Large intestine (tissue), 3 donors: ENCODE measurements around the gene ZNF213. TPM values are rescaled to one million over a fixed set of nuclear protein-coding genes. Genes with fewer than 3 reads are reported as not detected.
A peak's percentile ranks its signal among the peaks of the same experiment; 100 is the strongest.
"Not testable (repeated sequence)": the region's sequence is repeated elsewhere in the genome, so short reads cannot be mapped to it uniquely, and the experiment has no call there.

ENCODE experiments used
- DNase-seq, 2 donors: peaks; one replicate each; pipeline versions ENCODE4 v3.0.0 to v3.0.0-alpha.2; 2013
- H3K27ac ChIP-seq: one replicate; pipeline ENCODE4 v1.5.1; 2013; ENCODE audit warnings: low read length
- H3K27me3 ChIP-seq: 2 replicates; pipeline ENCODE4 v1.6.1; 2013; ENCODE audit warnings: low read length; ENCODE audit not compliant: control insufficient read depth, insufficient read depth
- H3K36me3 ChIP-seq: 2 replicates; pipeline ENCODE4 v1.6.1; 2013; ENCODE audit warnings: low read length; ENCODE audit not compliant: control insufficient read depth, insufficient read depth
- H3K4me1 ChIP-seq: one replicate; pipeline ENCODE4 v1.6.1; 2013; ENCODE audit warnings: low read length; ENCODE audit not compliant: control insufficient read depth, insufficient read depth
- H3K4me3 ChIP-seq: one replicate; pipeline ENCODE4 v1.5.1; 2013; ENCODE audit warnings: low read length
- H3K9me3 ChIP-seq: one replicate; pipeline ENCODE4 v1.6.1; 2013; ENCODE audit warnings: mild to moderate bottlenecking, low read depth, low read length, moderate library complexity; ENCODE audit not compliant: control insufficient read depth
- WGBS: methylation state at CpG from one replicate; pipeline ENCODE4 v1.1.5; 2013; ENCODE audit warnings: low lambda C conversion rate; ENCODE audit not compliant: insufficient coverage; 5-methylcytosine and 5-hydroxymethylcytosine counted together
- polyA plus RNA-seq: library from polyadenylated mRNA; unstranded; fragments of 120-200 nt; gene quantifications from one replicate; pipeline ENCODE4 v1.2.1, GENCODE V29; 2013

The ZNF213 gene
- polyA plus RNA-seq, 1 donor, result 11.6 TPM

DNA sequence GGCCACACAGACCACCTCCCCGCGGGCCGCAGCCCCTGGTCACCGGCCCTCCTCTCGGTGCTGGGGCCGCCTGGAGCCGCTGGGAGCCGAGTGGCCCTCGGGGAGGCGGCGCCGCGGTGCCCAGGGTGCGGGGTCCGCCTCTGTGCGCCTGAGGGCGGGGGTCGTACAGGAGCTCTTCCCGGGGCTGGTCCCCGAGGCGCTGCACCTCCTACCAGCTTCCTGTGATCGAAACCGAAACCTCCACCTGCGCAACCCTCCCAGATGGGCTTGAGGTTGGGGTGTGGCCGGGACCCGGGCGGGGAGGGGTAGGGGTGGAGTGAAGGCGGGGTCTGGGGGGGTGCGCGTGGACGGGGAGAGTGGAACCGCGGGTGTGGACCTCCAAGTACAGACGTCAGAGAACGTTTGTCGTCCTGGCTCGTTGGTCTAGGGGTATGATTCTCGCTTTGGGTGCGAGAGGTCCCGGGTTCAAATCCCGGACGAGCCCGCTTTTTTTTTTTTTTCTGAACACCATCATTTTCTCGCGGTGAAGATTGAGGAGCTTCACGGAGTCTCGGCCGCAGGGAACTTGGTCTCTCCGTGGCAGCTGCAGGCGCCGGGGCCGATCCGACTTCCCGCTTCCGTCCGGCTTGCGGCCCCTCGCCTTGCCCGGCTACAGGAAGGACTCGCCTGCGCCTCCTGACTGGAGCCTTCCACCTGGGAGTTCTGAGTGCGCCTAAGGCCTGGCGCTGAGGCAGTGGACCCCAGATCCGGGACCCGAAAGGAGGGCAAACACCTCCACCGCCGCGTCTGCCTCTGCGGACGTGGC, 23.9 kb downstream of the ZNF213 start:
- peak; percentile 90 to 91 for DNase-seq

DNA sequence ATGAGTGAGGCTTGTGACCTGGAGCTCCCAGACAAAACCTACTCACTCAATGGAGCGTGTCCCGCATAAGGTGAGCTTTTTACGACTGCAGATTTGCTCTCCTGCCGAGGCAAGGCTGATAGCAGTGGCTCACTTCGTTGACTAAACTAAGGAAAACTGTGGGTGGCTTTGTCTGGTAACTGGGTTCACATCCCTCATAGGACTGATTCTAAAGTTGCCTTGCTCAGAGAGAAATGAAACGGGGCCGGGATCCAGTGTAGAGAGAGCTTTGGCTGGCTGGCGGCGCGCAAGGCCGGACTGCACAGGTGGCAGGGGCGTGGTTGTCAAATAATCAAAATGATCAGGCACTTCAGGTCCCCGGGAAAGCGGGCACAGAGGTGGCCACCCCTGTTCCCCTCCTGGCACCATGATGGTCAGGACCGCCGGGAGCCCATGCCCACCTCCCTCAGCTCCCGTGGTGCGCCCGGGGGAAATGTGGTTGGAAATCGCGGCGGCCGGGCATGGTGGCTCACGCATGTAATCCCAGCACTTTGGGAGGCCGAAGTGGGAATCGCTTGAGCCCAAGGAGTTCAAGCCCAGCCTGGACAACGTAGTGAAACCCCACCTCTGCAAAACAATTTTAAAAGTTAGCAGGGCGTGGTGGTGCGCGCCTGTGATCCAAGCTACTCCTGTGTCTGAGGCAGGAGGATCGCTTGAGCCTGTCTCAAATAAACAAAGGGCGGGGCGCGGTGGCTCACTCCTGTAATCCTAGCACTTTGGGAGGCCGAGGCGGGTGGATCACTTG, 26.6 kb downstream of the ZNF213 start:
- H3K27ac ChIP-seq, result no peak overlapping the region
- peaks cover 2% of the 10 kb centered on the region for H3K4me1 ChIP-seq
- H3K27me3 ChIP-seq, result peaks cover 32% of the 10 kb centered on the region
- H3K36me3 ChIP-seq, result no peaks in the 10 kb centered on the region
- WGBS, result no CpG with 5 or more reads among the region's 36 CpGs
- no peak for DNase-seq
- peaks cover 3% of the 10 kb centered on the region for H3K9me3 ChIP-seq
- H3K4me3 ChIP-seq, result no peak overlapping the region

More for the DNA sequence above, 23.9 kb downstream of the ZNF213 start:
- peaks cover 2% of the 10 kb centered on the region for H3K4me1 ChIP-seq
- peaks cover 23% of the 10 kb centered on the region for H3K27me3 ChIP-seq
- no peaks in the 10 kb centered on the region for H3K36me3 ChIP-seq
- H3K9me3 ChIP-seq, result peaks cover 3% of the 10 kb centered on the region
- no CpG with 5 or more reads among the region's 70 CpGs for WGBS
- peak overlapping the region; percentile 79 for H3K4me3 ChIP-seq
- peak overlapping the region; percentile 83 for H3K27ac ChIP-seq

DNA sequence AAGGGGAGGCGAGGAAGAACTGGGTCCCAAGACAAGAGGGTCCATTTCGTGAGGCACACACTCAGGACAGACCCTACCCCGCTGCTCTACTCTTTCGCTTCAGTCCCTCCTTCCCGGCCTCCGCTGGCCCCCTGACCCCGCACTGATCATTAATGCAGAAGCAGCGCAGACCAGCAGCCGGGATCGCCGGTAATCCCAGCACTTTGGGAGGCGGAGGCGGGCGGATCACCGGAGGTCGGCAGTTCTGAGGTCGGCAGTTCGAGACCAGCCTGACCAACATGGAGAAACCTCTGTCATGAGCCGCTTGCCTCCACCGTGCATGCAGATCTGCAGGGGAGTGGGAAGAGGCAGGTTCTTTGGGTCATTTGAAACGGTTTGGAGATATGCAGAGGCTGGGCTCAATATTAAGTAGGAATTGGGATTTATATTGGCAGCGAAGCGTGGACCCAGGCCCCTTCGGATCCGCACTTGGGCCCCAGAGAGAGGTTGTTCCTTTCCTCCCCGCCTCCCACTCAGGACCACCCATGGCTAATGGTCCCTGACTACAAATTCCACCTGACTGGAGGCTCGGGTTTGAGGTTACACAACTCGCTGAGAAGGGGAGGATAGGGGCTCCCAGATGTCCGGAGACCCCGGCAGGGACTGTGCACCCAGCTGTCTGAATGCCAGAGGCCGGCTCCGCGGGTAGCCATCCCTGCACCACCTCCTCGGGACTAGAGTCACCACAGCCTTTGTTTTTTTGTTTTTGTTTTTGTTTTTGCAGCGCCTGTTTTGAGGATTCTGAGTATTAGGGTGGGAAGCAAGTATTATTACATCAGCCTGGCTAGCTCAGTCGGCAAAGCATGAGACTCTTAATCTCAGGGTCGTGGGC, 29.5 kb downstream of the ZNF213 start:
- no peaks in the 10 kb centered on the region for H3K36me3 ChIP-seq
- WGBS, result no CpG with 5 or more reads among the region's 37 CpGs

DNA sequence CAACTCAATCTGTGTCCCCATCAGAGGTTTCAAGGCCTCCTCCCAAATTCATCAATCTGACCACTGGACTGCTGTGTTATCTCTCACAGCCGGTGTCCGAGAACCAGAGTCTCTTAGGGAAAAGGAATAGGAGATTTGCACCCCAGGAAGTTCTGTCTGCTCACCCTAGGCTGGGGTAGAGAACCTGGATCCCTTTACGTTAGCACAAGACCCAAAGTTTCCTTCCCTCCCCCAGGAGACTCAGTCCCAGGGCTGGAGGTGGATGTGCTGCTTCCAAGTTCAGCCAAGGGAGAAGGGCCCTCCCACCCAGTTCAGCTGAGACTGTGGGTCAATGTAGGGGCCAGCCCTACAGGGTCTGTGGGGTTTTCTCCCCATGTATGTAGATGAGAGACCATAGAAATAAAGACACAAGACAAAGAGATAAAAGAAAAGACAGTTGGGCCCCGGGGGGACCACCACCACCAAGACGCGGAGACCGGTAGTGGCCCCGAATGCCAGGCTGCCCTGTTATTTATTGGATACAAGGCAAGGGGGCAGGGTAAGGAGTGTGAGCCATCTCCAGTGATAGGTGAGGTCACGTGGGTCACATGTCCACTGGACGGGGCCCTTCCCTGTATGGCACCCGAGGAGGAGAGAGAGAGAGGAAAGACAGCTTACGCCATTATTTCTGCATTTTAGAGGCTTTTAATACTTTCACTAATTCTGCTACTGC, 30.4 kb downstream of the ZNF213 start:
- no peak overlapping the region for H3K27ac ChIP-seq
- no peak overlapping the region for H3K4me3 ChIP-seq
- H3K9me3 ChIP-seq, result peaks cover 1% of the 10 kb centered on the region
- H3K27me3 ChIP-seq, result peaks cover 52% of the 10 kb centered on the region
- H3K36me3 ChIP-seq, result no peaks in the 10 kb centered on the region
- no peaks in the 10 kb centered on the region for H3K4me1 ChIP-seq
- DNase-seq, result no peak
- WGBS, result no CpG with 5 or more reads among the region's 12 CpGs

More for the DNA sequence above, 29.5 kb downstream of the ZNF213 start:
- Histone ChIP-seq H3K4me3 (no peak overlapping the region), H3K4me1 (no peaks in the 10 kb centered on the region), H3K9me3 (no peaks in the 10 kb centered on the region), H3K27ac (no peak overlapping the region), H3K27me3 (peaks cover 51% of the 10 kb centered on the region)
- no peak for DNase-seq

DNA sequence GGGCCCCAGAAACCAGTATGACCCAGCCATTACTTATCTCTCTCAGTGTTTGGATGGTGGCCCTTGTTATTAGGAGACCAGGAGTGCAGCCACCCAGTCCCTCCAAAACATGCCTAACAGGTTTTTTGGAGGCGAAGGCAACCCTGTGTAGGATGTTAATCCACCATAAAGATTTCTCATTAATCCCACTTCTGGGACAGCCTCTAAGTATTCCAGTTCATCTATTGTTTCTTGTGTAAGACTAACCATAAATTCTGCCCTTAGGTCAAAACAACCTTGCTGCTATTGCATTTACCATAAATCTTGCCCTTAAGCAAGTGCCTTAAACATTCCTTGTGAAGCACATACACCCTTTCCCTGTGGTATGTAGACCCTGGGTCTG, 31.7 kb downstream of the ZNF213 start:
- peaks cover 56% of the 10 kb centered on the region for H3K27me3 ChIP-seq
- H3K4me3 ChIP-seq, result no peak overlapping the region
- H3K27ac ChIP-seq, result no peak overlapping the region
- no peaks in the 10 kb centered on the region for H3K36me3 ChIP-seq
- no CpG with 5 or more reads among the region's 1 CpG for WGBS
- DNase-seq, result no peak
- peaks cover 2% of the 10 kb centered on the region for H3K9me3 ChIP-seq
- H3K4me1 ChIP-seq, result peaks cover 5% of the 10 kb centered on the region

DNA sequence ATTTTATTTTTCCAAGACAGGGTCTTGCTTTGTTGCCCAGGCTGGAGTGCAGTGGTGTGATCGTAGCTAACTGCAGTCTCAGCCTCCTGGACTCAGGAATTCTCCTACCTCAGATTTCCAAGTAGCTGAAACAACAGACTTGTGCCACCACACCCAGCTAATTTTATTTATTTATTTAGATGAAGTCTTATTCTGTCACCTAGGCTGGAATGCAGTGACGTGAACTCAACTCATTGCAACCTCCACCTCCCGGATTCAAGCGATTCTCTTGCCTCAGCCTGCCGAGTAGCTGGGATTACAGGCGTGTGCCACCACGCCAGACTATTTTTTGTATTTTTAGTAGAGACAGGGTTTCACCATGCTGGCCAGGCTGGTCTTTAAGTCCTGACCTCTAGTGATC, 33.9 kb downstream of the ZNF213 start:
- not testable (repeated sequence) for H3K36me3 ChIP-seq, H3K27ac ChIP-seq, H3K4me3 ChIP-seq, H3K4me1 ChIP-seq, DNase-seq, H3K9me3 ChIP-seq
- no CpG with 5 or more reads among the region's 7 CpGs for WGBS
- H3K27me3 ChIP-seq, result peaks cover 73% of the 10 kb centered on the region

DNA sequence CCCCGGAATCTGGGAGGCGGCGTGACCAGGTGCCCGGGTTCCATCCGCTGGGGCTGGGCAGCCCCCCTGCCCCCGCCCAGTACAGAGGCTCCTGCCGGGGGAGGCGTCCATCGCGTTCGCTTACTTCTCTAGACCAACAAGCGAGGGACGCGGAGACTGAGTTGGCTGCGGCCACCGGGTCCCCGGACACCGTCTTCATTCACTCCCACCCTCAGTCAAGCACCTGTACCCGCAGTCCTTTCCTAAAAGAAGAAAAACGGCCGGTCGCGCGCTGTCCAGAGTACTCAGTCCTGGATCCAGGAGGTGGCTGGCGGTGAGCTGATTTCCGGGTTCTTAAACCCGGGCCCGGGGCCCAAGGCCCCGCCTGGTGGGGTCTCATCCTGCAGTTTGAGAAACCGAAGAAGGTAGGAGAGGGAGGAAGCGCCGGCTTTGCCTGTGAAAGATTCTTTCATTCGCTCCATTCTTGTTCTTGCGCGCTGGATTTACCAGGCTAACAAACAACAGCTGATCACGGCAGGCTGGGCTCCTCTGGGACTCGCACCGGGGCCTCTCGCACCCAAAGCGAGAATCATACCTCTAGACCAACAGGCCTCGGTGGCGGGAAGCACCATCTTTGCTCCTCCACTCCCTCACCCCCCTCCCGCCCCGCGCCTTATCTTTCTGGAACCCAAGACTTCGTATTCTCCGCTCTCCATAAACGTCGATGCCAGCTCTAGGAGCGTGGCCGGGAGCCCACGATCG, 35.8 kb downstream of the ZNF213 start:
- DNase-seq, result no peak
- Histone ChIP-seq H3K36me3 (no peaks in the 10 kb centered on the region), H3K4me1 (peaks cover 9% of the 10 kb centered on the region), H3K27me3 (peaks cover 82% of the 10 kb centered on the region), H3K4me3 (no peak overlapping the region), H3K27ac (no peak overlapping the region), H3K9me3 (peaks cover 14% of the 10 kb centered on the region)
- 0% methylated on average over 1 of the region's 53 CpGs for WGBS

DNA sequence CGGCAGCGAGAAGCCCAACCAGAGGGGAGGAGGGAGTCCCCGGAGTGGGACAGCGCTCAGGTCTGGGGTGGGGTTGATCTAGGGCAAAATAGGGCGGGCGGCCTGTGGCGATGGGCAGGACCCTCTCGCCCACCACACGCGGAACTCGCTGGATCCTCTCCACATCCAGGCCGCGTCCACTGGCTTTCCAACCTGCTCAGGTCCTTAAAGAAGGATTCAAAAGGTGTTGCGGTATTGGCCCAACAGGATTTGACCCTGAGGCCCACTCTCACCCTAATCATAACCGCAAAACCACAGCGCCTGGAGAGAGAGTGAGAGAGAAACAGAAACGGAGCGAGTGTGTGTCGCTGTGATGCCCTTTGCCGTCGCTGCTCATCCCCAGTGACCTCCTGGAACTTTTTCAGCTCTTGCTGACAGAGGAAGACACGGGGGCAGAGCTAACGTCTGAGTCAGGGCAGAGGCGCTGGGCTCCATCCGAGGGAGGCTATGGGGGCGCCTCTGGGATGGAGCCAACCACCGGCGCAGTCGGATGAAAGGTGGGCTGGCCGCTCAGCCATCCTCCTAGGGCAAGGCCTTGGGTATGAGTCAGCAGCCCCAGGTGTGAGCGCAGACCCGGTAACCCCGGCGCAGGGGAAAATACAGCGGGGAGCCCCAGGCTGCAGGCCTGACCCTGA, 36.5 kb downstream of the ZNF213 start:
- no CpG with 5 or more reads among the region's 35 CpGs for WGBS
- H3K27me3 ChIP-seq, result peaks cover 90% of the 10 kb centered on the region
- H3K9me3 ChIP-seq, result peaks cover 14% of the 10 kb centered on the region
- H3K4me3 ChIP-seq, result no peak overlapping the region
- H3K36me3 ChIP-seq, result no peaks in the 10 kb centered on the region
- peaks cover 9% of the 10 kb centered on the region for H3K4me1 ChIP-seq
- no peak for DNase-seq
- H3K27ac ChIP-seq, result no peak overlapping the region
